ENCODE results near the gene EFNA3. TPM values are rescaled to one million over a fixed set of nuclear protein-coding genes. Genes with fewer than 3 reads are reported as not detected.

The EFNA3 gene
- total RNA-seq, 4 donors from 2014 or later, result 28.8 to 104 (median 77.6) TPM

DNA sequence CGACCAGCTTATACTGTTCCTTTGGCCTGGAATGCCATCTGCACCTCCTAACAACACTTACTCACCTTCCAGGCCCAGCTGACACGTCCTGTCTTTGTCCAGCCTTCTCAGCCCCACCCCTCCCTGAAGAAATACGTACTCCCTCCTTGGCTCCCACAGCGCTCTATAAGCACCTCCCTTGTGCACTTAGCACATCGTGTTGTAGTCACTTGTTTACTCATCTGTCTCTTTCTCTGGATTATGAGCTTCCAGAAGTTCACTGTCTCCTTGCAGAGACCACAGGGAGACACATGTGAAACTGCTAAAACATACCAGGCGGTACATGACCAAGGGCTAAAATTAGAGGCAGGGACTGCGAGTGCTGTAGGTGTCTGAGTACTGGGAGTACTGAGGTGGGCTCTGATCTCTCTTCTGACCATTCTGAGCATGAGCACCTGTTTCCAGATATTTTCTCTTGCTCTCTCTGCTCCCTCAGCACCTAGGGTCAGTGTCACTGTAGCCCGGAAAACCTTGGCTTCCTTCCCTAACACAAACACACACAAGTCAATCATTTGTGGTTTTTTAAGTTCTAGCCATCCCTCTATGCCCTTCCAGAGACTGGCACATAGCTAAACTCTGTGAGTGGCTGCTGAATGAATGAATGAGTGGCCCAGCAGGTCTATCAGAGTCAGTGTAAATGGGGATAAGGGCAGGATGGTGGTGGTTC is 39.9 kb upstream of the EFNA3 start:
- DNase-seq (ENCODE audit: low spot score in 2 of 2), result no peak
- H3K36me3 ChIP-seq, result no peaks in the 10 kb centered on the region
- H3K27ac ChIP-seq, result peak overlapping the region; percentile 95
- H3K4me1 ChIP-seq, result peaks cover 40% of the 10 kb centered on the region
- H3K4me3 ChIP-seq, result no peak overlapping the region
- H3K9me3 ChIP-seq, result no peaks in the 10 kb centered on the region
- H3K27me3 ChIP-seq, result no peaks in the 10 kb centered on the region
- TF ChIP-seq POLR2A (IDR thresholded peaks at IDR 0.05), result no peak
- peak in 1 of 3 donors; percentile 27 for TF ChIP-seq POLR2AphosphoS5 (IDR thresholded peaks at IDR 0.05)
- 35% methylated on average over 8 of the region's 8 CpGs for WGBS

DNA sequence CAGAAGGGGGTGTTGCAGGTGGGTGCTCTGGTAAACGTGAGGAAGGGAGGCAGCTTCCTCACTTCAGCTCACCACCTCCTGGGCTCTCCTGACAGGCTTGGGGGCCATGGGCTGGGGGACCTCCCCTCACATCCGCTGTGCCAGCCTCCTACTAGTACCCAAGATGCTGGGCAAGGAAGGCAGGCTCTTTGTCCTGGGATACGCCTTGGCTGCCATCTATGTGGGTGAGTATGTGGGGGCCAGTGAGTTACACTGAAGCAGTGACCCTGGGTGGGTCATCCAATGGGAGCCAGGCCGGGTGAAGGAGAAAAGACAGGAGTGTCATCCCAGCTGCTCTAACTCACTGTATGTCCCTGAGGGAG is 39.3 kb upstream of the EFNA3 start:
- 76% methylated on average over 4 of the region's 4 CpGs for WGBS
- Histone ChIP-seq H3K27ac (peak overlapping the region; percentile 95), H3K9me3 (no peaks in the 10 kb centered on the region), H3K27me3 (no peaks in the 10 kb centered on the region), H3K4me1 (peaks cover 43% of the 10 kb centered on the region), H3K4me3 (no peak overlapping the region), H3K36me3 (no peaks in the 10 kb centered on the region)
- no peak for DNase-seq (ENCODE audit: low spot score in 2 of 2)
- TF ChIP-seq POLR2A (IDR thresholded peaks at IDR 0.05), result no peak
- TF ChIP-seq, protein P1, sequence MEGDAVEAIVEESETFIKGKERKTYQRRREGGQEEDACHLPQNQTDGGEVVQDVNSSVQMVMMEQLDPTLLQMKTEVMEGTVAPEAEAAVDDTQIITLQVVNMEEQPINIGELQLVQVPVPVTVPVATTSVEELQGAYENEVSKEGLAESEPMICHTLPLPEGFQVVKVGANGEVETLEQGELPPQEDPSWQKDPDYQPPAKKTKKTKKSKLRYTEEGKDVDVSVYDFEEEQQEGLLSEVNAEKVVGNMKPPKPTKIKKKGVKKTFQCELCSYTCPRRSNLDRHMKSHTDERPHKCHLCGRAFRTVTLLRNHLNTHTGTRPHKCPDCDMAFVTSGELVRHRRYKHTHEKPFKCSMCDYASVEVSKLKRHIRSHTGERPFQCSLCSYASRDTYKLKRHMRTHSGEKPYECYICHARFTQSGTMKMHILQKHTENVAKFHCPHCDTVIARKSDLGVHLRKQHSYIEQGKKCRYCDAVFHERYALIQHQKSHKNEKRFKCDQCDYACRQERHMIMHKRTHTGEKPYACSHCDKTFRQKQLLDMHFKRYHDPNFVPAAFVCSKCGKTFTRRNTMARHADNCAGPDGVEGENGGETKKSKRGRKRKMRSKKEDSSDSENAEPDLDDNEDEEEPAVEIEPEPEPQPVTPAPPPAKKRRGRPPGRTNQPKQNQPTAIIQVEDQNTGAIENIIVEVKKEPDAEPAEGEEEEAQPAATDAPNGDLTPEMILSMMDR (IDR thresholded peaks at IDR 0.05), result no peak
- no peak for TF ChIP-seq EP300 (IDR thresholded peaks at IDR 0.05)
- no peak for TF ChIP-seq POLR2AphosphoS5 (IDR thresholded peaks at IDR 0.05)

DNA sequence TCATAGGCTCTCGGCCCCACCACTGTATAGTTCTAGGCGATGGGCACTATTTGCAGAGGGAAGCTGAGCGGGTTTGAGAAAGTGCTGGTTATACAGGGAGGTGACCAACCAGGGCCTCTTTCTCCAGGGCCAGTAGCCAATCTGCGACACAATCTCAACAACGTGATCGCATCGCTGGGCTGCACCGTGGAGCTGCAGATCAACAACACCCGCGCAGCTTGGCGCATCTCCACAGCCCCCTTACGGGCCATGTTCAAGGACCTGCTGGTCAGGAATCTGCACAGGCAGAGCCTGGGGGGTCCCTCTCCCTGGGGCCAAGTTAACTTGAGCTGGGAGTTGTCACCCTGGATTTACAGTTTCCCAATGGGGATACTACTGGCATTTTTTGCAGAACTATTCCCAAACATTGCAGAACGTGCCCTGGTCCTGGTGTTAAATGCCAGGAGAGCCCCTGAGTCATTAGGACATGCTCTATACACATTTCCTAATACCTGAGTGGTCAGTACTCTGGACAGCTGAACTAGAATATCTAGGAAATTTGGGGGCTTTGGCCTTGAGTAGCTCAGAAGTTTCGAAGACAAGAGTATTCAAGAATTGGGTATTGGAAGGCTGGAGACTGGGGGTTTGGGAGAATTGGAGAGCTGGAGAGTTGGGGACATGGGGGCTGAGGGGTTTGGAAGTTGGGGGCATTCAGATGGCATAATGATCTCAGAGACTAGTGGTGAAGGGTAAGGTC is 38.1 kb upstream of the EFNA3 start:
- DNase-seq (ENCODE audit: low spot score in 2 of 2), result no peak
- WGBS, result 89% methylated on average over 9 of the region's 14 CpGs
- H3K27ac ChIP-seq, result no peak overlapping the region
- H3K4me3 ChIP-seq, result no peak overlapping the region
- TF ChIP-seq, protein P1 (IDR thresholded peaks at IDR 0.05), result no peak
- TF ChIP-seq EP300 (IDR thresholded peaks at IDR 0.05), result no peak
- TF ChIP-seq POLR2AphosphoS5 (IDR thresholded peaks at IDR 0.05), result no peak
- no peak for TF ChIP-seq POLR2A (IDR thresholded peaks at IDR 0.05)
- H3K4me1 ChIP-seq, result peaks cover 52% of the 10 kb centered on the region
- H3K9me3 ChIP-seq, result no peaks in the 10 kb centered on the region
- H3K27me3 ChIP-seq, result no peaks in the 10 kb centered on the region
- H3K36me3 ChIP-seq, result no peaks in the 10 kb centered on the region

DNA sequence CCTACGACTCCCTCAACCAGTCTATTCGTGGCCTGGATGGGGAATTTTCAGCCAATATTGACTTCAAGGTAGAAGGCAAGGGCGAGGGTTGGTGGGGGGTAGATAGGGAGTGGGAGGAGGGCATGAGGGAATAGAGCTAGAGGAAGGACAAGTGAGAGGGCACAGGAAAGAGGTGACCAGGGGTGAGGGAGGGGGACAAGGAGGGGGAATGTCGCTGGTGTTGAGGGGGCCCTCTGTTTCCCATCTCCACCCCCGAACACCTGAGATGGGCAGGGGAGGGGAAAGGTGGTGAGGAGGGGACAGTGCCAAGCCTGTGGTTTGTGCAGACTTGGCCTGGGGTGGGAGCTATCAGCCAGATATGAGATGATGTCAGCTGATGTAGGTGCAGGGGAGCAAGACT is 35.8 kb upstream of the EFNA3 start:
- H3K4me1 ChIP-seq, result peaks cover 41% of the 10 kb centered on the region
- WGBS, result 82% methylated on average over 5 of the region's 5 CpGs
- no peak for TF ChIP-seq POLR2A (IDR thresholded peaks at IDR 0.05)
- no peak for TF ChIP-seq POLR2AphosphoS5 (IDR thresholded peaks at IDR 0.05)
- TF ChIP-seq, protein P1 (IDR thresholded peaks at IDR 0.05), result no peak
- TF ChIP-seq EP300 (IDR thresholded peaks at IDR 0.05), result no peak
- no peak for DNase-seq (ENCODE audit: low spot score in 2 of 2)
- no peak overlapping the region for H3K27ac ChIP-seq
- no peaks in the 10 kb centered on the region for H3K27me3 ChIP-seq
- H3K4me3 ChIP-seq, result no peak overlapping the region
- no peaks in the 10 kb centered on the region for H3K9me3 ChIP-seq
- H3K36me3 ChIP-seq, result no peaks in the 10 kb centered on the region

DNA sequence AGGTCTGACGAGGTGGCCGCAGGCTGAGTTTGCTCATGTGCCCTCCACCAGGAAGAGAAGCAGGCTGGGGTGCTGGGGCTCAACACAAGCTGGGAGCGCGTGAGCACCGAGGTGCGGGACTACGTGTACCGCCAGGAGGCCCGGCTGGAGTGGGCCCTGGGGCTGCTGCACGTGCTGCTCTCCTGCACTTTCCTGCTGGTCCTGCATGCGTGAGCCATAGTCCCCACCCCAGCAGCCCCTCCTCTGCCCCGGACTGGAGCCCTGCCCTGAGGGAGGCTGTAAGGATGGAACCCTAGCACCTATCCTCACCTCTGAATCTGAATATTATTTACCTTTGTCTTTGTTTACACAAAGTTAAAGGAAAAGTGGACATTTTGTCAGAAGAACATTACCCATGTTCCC is 35.3 kb upstream of the EFNA3 start:
- Histone ChIP-seq H3K4me3 (no peak overlapping the region), H3K36me3 (no peaks in the 10 kb centered on the region), H3K27ac (no peak overlapping the region), H3K4me1 (peaks cover 36% of the 10 kb centered on the region), H3K27me3 (no peaks in the 10 kb centered on the region), H3K9me3 (no peaks in the 10 kb centered on the region)
- 58% methylated on average over 10 of the region's 12 CpGs for WGBS
- TF ChIP-seq, protein P1 (IDR thresholded peaks at IDR 0.05), result no peak
- DNase-seq (ENCODE audit: low spot score in 2 of 2), result no peak

Data from suprapubic skin (tissue), 4 donors.